ENCODE data around the gene PPME1. TPM values are rescaled to one million over a fixed set of nuclear protein-coding genes. Genes with fewer than 3 reads are reported as not detected.

Gene PPME1
- total RNA-seq, 1 experiment from 2014 or later = 68.3 TPM

DNA sequence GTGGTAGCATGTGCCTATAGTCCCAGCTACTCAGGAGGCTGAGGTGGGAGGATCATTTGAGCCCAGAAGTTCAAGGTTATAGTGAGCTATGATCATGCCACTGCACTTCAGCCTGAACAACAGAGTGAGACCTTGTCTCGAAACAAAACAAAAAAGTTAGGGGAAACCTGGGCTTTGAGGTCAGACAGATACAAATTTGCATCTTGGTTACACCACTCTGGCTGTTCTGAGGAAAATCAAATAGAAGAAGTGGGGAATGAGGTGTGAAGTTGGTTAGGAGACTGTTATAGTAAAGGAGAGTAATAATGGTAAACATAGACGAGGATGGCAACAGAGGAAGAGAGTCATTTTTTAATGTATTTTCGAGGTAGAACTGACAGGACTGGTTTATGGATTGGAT, 62.6 kb downstream of the PPME1 start:
- Histone ChIP-seq H3K9me2 (ENCODE audit: insufficient read depth) (no peaks in the 10 kb centered on the region), H3K4me2 (ENCODE audit: low read length) (no peak overlapping the region), H3K79me2 (ENCODE audit: insufficient read depth, low read length) (no peaks in the 10 kb centered on the region), H3K4me1 (ENCODE audit: control insufficient read depth in 1 of 2, insufficient read depth in 2 of 2, low read length in 2 of 2) (no peaks in the 10 kb centered on the region), H4K20me1 (ENCODE audit: insufficient read depth) (no peaks in the 10 kb centered on the region), H2AFZ (ENCODE audit: low read depth, low read length, poor library complexity, severe bottlenecking) (no peak overlapping the region), H3K4me3 (replicated peaks in 1 of 2; ENCODE audit: low read depth in 1 of 2, low read length in 2 of 2) (no peak overlapping the region), H3K9me3 (ENCODE audit: control insufficient read depth in 1 of 2, insufficient read depth in 1 of 2, low read depth in 1 of 2, low read length in 2 of 2) (no peaks in the 10 kb centered on the region), H3K36me3 (ENCODE audit: control insufficient read depth in 1 of 2, insufficient read depth in 2 of 2, low read length in 2 of 2) (peaks cover 31 to 41% of the 10 kb centered on the region in 2 experiments), H3K9ac (ENCODE audit: low read length) (no peak overlapping the region), H3K27ac (ENCODE audit: low read depth, low read length) (no peak overlapping the region), H3K27me3 (ENCODE audit: insufficient read depth, low read length) (no peaks in the 10 kb centered on the region)
- BruUV-seq (replicated peaks) = no TSS peak
- ChIA-PET POLR2A (no interaction called here), CTCF (no interaction called here), RAD21 (ENCODE audit: low non-redundant PET in 1 of 2, low total read pairs in 2 of 2, uncharacterized antibody in 2 of 2, unreplicated experiment in 2 of 2) (no interaction called here)
- no peak for DNase-seq (ENCODE audit: low read depth, low spot score)
- ATAC-seq = no peak
- intact Hi-C loops (cut with micrococcal nuclease) = no loop called here
- TF ChIP-seq CEBPB (IDR thresholded peaks at IDR 0.05; ENCODE audit: low read depth) (no peak), JUND (IDR thresholded peaks at IDR 0.05) (no peak), CTCF (IDR thresholded peaks at IDR 0.05 in 2 of 3, conservative IDR thresholded peaks at IDR 0.05 in 1 of 3; ENCODE audit: borderline replicate concordance in 1 of 3, insufficient read depth in 1 of 3, low read depth in 2 of 3, low read length in 2 of 3) (no peak), EZH2 (IDR thresholded peaks at IDR 0.05) (no peak), MAX (IDR thresholded peaks at IDR 0.05) (no peak), RAD21 (IDR thresholded peaks at IDR 0.05; ENCODE audit: low read depth) (no peak), EGR1 (IDR thresholded peaks at IDR 0.05; ENCODE audit: low read depth) (no peak), SIN3A (IDR thresholded peaks at IDR 0.05; ENCODE audit: low read depth) (no peak), CBX3 (IDR thresholded peaks at IDR 0.05; ENCODE audit: low read depth) (no peak), POLR2AphosphoS5 (IDR thresholded peaks at IDR 0.05; ENCODE audit: low read depth, low read length) (no peak)

DNA sequence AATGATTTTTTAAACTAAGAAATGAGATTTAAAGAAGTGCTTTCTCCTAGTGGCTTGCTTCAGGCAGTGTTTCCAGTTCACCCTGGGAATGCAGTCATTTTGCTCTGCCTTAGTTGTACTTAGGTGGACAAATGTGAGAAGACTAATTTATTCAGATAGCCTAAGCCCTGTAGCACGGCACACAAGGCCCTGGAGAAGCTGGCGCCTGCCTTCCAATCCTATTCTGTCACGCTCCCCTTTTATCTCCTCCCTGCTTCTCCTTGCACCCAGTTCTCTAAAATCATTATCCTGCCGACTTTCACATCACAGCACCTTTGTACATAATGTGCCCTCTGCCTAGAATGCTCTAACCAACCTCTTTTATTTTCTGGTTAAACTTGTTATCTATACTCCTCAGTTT, 64.0 kb downstream of the PPME1 start:
- BruUV-seq (replicated peaks) = no TSS peak
- Histone ChIP-seq H4K20me1 (ENCODE audit: insufficient read depth) (no peaks in the 10 kb centered on the region), H3K4me2 (ENCODE audit: low read length) (no peak overlapping the region), H3K9me2 (ENCODE audit: insufficient read depth) (no peaks in the 10 kb centered on the region), H3K36me3 (ENCODE audit: control insufficient read depth in 1 of 2, insufficient read depth in 2 of 2, low read length in 2 of 2) (peaks cover 34 to 40% of the 10 kb centered on the region in 2 experiments), H3K27ac (ENCODE audit: low read depth, low read length) (no peak overlapping the region), H3K9me3 (ENCODE audit: control insufficient read depth in 1 of 2, insufficient read depth in 1 of 2, low read depth in 1 of 2, low read length in 2 of 2) (no peaks in the 10 kb centered on the region), H3K27me3 (ENCODE audit: insufficient read depth, low read length) (no peaks in the 10 kb centered on the region), H3K4me1 (ENCODE audit: control insufficient read depth in 1 of 2, insufficient read depth in 2 of 2, low read length in 2 of 2) (no peaks in the 10 kb centered on the region), H3K4me3 (replicated peaks in 1 of 2; ENCODE audit: low read depth in 1 of 2, low read length in 2 of 2) (no peak overlapping the region), H3K79me2 (ENCODE audit: insufficient read depth, low read length) (no peaks in the 10 kb centered on the region), H2AFZ (ENCODE audit: low read depth, low read length, poor library complexity, severe bottlenecking) (no peak overlapping the region), H3K9ac (ENCODE audit: low read length) (no peak overlapping the region)
- ChIA-PET POLR2A (no interaction called here), RAD21 (ENCODE audit: low non-redundant PET in 1 of 2, low total read pairs in 2 of 2, uncharacterized antibody in 2 of 2, unreplicated experiment in 2 of 2) (no interaction called here), CTCF (no interaction called here)
- intact Hi-C loops (cut with micrococcal nuclease) = no loop called here
- ATAC-seq = no peak
- no peak for DNase-seq (ENCODE audit: low read depth, low spot score)
- TF ChIP-seq SIN3A (IDR thresholded peaks at IDR 0.05; ENCODE audit: low read depth) (no peak), YY1 (IDR thresholded peaks at IDR 0.05; ENCODE audit: extremely low read depth, insufficient replicate concordance, low read depth, low read length) (no peak), EZH2phosphoT487 (IDR thresholded peaks at IDR 0.05; ENCODE audit: borderline replicate concordance) (no peak), TCF7L2 (IDR thresholded peaks at IDR 0.05; ENCODE audit: borderline replicate concordance, extremely low read depth, insufficient read depth, insufficient read length) (no peak), EZH2 (IDR thresholded peaks at IDR 0.05) (no peak), CTCF (IDR thresholded peaks at IDR 0.05 in 2 of 3, conservative IDR thresholded peaks at IDR 0.05 in 1 of 3; ENCODE audit: borderline replicate concordance in 1 of 3, insufficient read depth in 1 of 3, low read depth in 2 of 3, low read length in 2 of 3) (no peak), CEBPB (IDR thresholded peaks at IDR 0.05; ENCODE audit: low read depth) (no peak), MAX (IDR thresholded peaks at IDR 0.05) (no peak), EGR1 (IDR thresholded peaks at IDR 0.05; ENCODE audit: low read depth) (no peak), ZFX (IDR thresholded peaks at IDR 0.05) (no peak), CBX3 (IDR thresholded peaks at IDR 0.05; ENCODE audit: low read depth) (no peak), ZNF274 (IDR thresholded peaks at IDR 0.05; ENCODE audit: low read depth, low read length) (no peak)
- TF ChIP-seq, protein P1, sequence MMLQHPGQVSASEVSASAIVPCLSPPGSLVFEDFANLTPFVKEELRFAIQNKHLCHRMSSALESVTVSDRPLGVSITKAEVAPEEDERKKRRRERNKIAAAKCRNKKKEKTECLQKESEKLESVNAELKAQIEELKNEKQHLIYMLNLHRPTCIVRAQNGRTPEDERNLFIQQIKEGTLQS (IDR thresholded peaks at IDR 0.05) = no peak
